ENCODE results near the gene CYBA. TPM values are rescaled to one million over a fixed set of nuclear protein-coding genes. Genes with fewer than 3 reads are reported as not detected.

The CYBA gene
- total and polyA plus RNA-seq, 2 of the 13 experiments (the other 11 are each of a cell fraction or from before 2014, with no cell fraction given) = 196 to 250 TPM

GRCh38 chr16:88681084-88681680 lies 30.3 kb upstream of the CYBA start (continued):
- TF ChIP-seq ZNF20 (CRISPR knock-in tag; IDR thresholded peaks at IDR 0.05) = no peak
- no peak for TF ChIP-seq ZNF749 (CRISPR knock-in tag; IDR thresholded peaks at IDR 0.05; ENCODE audit: borderline replicate concordance)
- TF ChIP-seq THAP8 (CRISPR knock-in tag; IDR thresholded peaks at IDR 0.05; ENCODE audit: borderline replicate concordance) = no peak
- TF ChIP-seq ZFP82 (CRISPR knock-in tag; IDR thresholded peaks at IDR 0.05; ENCODE audit: borderline replicate concordance) = no peak
- no peak for TF ChIP-seq ZNF121 (CRISPR knock-in tag; IDR thresholded peaks at IDR 0.05)
- no peak for TF ChIP-seq ZNF616 (CRISPR knock-in tag; IDR thresholded peaks at IDR 0.05; ENCODE audit: low read depth)
- no peak for TF ChIP-seq ZMYM3 (CRISPR knock-in tag; IDR thresholded peaks at IDR 0.05)
- TF ChIP-seq TBP (CRISPR knock-in tag; IDR thresholded peaks at IDR 0.05) = no peak
- TF ChIP-seq EED (CRISPR knock-in tag; IDR thresholded peaks at IDR 0.05) = 0 out of 2 replicates have a peak, but pooled peaks have one; percentile 21
- TF ChIP-seq ESRRA (CRISPR knock-in tag; IDR thresholded peaks at IDR 0.05; ENCODE audit: low read depth) = no peak
- no peak for TF ChIP-seq ARID2 (CRISPR knock-in tag; IDR thresholded peaks at IDR 0.05; ENCODE audit: borderline replicate concordance)
- TF ChIP-seq ZBTB44 (CRISPR knock-in tag; IDR thresholded peaks at IDR 0.05) = no peak
- no peak for TF ChIP-seq SRY (CRISPR knock-in tag; IDR thresholded peaks at IDR 0.05)
- no peak for TF ChIP-seq MAFK (conservative IDR thresholded peaks at IDR 0.05 in 1 of 2, IDR thresholded peaks at IDR 0.05 in 1 of 2; ENCODE audit: low read length in 2 of 2)
- TF ChIP-seq FOSL1 (CRISPR knock-in tag; IDR thresholded peaks at IDR 0.05; ENCODE audit: borderline replicate concordance) = no peak
- no peak for TF ChIP-seq ISX (CRISPR knock-in tag; conservative IDR thresholded peaks at IDR 0.05)
- TF ChIP-seq ZBTB21 (CRISPR knock-in tag; IDR thresholded peaks at IDR 0.05) = no peak
- TF ChIP-seq FIP1L1 (IDR thresholded peaks at IDR 0.05; ENCODE audit: borderline replicate concordance, insufficient read depth, low read depth, low read length) = no peak
- TF ChIP-seq MXD1 (CRISPR knock-in tag; IDR thresholded peaks at IDR 0.05) = peak; percentile 57; the same call in 1 of the 2 replicates
- no peak for TF ChIP-seq TBL1XR1 (IDR thresholded peaks at IDR 0.05; ENCODE audit: borderline replicate concordance, low read length, partially characterized antibody)
- no peak for TF ChIP-seq STAT5B (CRISPR knock-in tag; IDR thresholded peaks at IDR 0.05)
- peak; percentile 36; the same call in 1 of the 2 replicates for TF ChIP-seq AHR (CRISPR knock-in tag; IDR thresholded peaks at IDR 0.05)
- TF ChIP-seq MNT (IDR thresholded peaks at IDR 0.05) = no peak
- no peak for TF ChIP-seq HMG20B (CRISPR knock-in tag; conservative IDR thresholded peaks at IDR 0.05)
- TF ChIP-seq TCF7 (IDR thresholded peaks at IDR 0.05; ENCODE audit: low read depth) = no peak
- TF ChIP-seq ZNF3 (CRISPR knock-in tag; IDR thresholded peaks at IDR 0.05) = no peak
- no peak for TF ChIP-seq ZSCAN25 (CRISPR knock-in tag; IDR thresholded peaks at IDR 0.05)
- TF ChIP-seq ZNF24 (IDR thresholded peaks at IDR 0.05) = no peak
- no peak for TF ChIP-seq NFYB (CRISPR knock-in tag; IDR thresholded peaks at IDR 0.05)
- no peak for TF ChIP-seq HCFC1 (IDR thresholded peaks at IDR 0.05; ENCODE audit: low read depth, low read length)
